8988T (cell line): Measurements from ENCODE around the gene GRK6.

ENCODE experiments used
- DNase-seq: peaks from one replicate; pipeline ENCODE4 v3.0.0; 2011

The GRK6 gene

GRCh38 chr5:177426566-177427210 lies at the start of gene GRK6:
Gene GRK6, plus strand, starts transcription at chr5:177426676. Its CDS starts 170 bp downstream, at chr5:177426846.
- peak; percentile 100 for DNase-seq

GRCh38 chr5:177377851-177378776 lies 48.4 kb upstream of the GRK6 start:
- DNase-seq, result no peak

GRCh38 chr5:177378884-177379883 lies 47.3 kb upstream of the GRK6 start:
- DNase-seq, result no peak

GRCh38 chr5:177380805-177381126 lies 45.7 kb upstream of the GRK6 start:
- DNase-seq, result no peak

- peak; percentile 75 for DNase-seq
Observed at GRCh38 chr5:177382423-177383029, 44.0 kb upstream of the GRK6 start.

- no peak for DNase-seq
Observed at GRCh38 chr5:177383181-177383580, 43.3 kb upstream of the GRK6 start.

GRCh38 chr5:177384134-177384533 lies 42.3 kb upstream of the GRK6 start, which contains the start of gene SLC34A1:
Gene SLC34A1, plus strand, starts transcription at chr5:177384434. Its CDS starts 1,308 bp downstream, at chr5:177385742.
- no peak for DNase-seq

- DNase-seq, result no peak
Observed at GRCh38 chr5:177385720-177386119, 40.8 kb upstream of the GRK6 start.

GRCh38 chr5:177386542-177386941 lies 39.9 kb upstream of the GRK6 start:
- DNase-seq, result no peak

GRCh38 chr5:177387405-177387804 lies 39.1 kb upstream of the GRK6 start:
- no peak for DNase-seq

GRCh38 chr5:177388521-177389052 lies 37.9 kb upstream of the GRK6 start:
- no peak for DNase-seq

- no peak for DNase-seq
Observed at GRCh38 chr5:177389241-177390169, 37.0 kb upstream of the GRK6 start.

GRCh38 chr5:177390363-177391300 lies 35.8 kb upstream of the GRK6 start:
- DNase-seq, result peak; percentile 98

GRCh38 chr5:177392765-177393164 lies 33.7 kb upstream of the GRK6 start:
- DNase-seq, result no peak

- no peak for DNase-seq
Observed at GRCh38 chr5:177393206-177393765, 33.2 kb upstream of the GRK6 start.

GRCh38 chr5:177393990-177394389 lies 32.5 kb upstream of the GRK6 start:
- DNase-seq, result no peak

- no peak for DNase-seq
Observed at GRCh38 chr5:177396078-177396477, 30.4 kb upstream of the GRK6 start.

- DNase-seq, result no peak
Observed at GRCh38 chr5:177396807-177397206, 29.7 kb upstream of the GRK6 start.

- no peak for DNase-seq
Observed at GRCh38 chr5:177397875-177398390, 28.5 kb upstream of the GRK6 start.
